Testis (tissue), 5 donors: Measurements from ENCODE around the gene MPND. TPM values are rescaled to one million over a fixed set of nuclear protein-coding genes. Genes with fewer than 3 reads are reported as not detected.
A peak's percentile ranks its signal among the peaks of the same experiment; 100 is the strongest.

Experiments used
- DNase-seq: peaks from one replicate; pipeline ENCODE4 v3.0.0-alpha.2; 2019
- H3K27ac ChIP-seq, 2 donors: fragments of 200-600 bp; sonication (generic); one replicate each; pipeline ENCODE4 v1.5.1; 2019
- H3K27me3 ChIP-seq: fragments of 200-600 bp; sonication (generic); one replicate; pipeline ENCODE4 v1.5.1; 2019
- H3K36me3 ChIP-seq: fragments of 200-600 bp; sonication (generic); one replicate; pipeline ENCODE4 v1.5.1; 2017; ENCODE audit warnings: low read depth; ENCODE audit errors: missing control alignments
- H3K4me1 ChIP-seq: fragments of 200-600 bp; sonication (generic); one replicate; pipeline ENCODE4 v1.5.1; 2019
- H3K4me3 ChIP-seq, 2 donors: fragments of 200-600 bp; sonication (generic); one replicate each; pipeline ENCODE4 v1.5.1; 2017 to 2019
- H3K9me3 ChIP-seq: fragments of 200-600 bp; sonication (generic); one replicate; pipeline ENCODE4 v1.5.1; 2017
- POLR2A ChIP-seq: fragments of 450-650 bp; IDR thresholded peaks from one replicate; pipeline ENCODE4 v1.6.1; 2017; ENCODE audit warnings: antibody characterized with exemption, mild to moderate bottlenecking, moderate library complexity
- WGBS, 2 donors: methylation state at CpG; one replicate each; pipeline ENCODE4 v1.1.5; 2018; 5-methylcytosine and 5-hydroxymethylcytosine counted together
- intact Hi-C: fragments of 100-400 bp; cut with DNase I; formaldehyde crosslinking; loops from one replicate; pipeline ENCODE4 v1.15.1; 2023; ENCODE audit warnings: low total_unique reads
- long read RNA-seq, 2 donors: transcript quantifications; one replicate each; lab custom pipeline, GENCODE V29; 2026
- polyA plus RNA-seq: library from polyadenylated mRNA; stranded (reverse); fragments of 350-450 nt; fragmentation: Illumina TruSeq; extraction: RNeasy Lipid Tissue Mini Kit (QIAGEN cat#74804); gene quantifications from one replicate; pipeline ENCODE4 v1.2.3, GENCODE V29; 2014; ENCODE audit warnings: low read depth, low replicate concordance; ENCODE audit not compliant: insufficient read depth
- total RNA-seq, 2 donors: library from RNA; depleted of rRNA; stranded (reverse); fragments of >200 nt; gene quantifications; one replicate each; pipeline ENCODE4 v1.2.3, GENCODE V29; 2016
- TF ChIP-seq, protein P1 (sequence below), 3 experiments: fragments of 450-650 bp in 2 of 3; fragments of 200-600 bp in 1 of 3; sonication (generic) in 1 of 3; IDR thresholded peaks; one replicate each; pipeline ENCODE4 v1.5.1; 2016 to 2019; ENCODE audit warnings: antibody characterized with exemption in 3 of 3, mild to moderate bottlenecking in 2 of 3, moderate library complexity in 1 of 3

MPND gene, protein sequence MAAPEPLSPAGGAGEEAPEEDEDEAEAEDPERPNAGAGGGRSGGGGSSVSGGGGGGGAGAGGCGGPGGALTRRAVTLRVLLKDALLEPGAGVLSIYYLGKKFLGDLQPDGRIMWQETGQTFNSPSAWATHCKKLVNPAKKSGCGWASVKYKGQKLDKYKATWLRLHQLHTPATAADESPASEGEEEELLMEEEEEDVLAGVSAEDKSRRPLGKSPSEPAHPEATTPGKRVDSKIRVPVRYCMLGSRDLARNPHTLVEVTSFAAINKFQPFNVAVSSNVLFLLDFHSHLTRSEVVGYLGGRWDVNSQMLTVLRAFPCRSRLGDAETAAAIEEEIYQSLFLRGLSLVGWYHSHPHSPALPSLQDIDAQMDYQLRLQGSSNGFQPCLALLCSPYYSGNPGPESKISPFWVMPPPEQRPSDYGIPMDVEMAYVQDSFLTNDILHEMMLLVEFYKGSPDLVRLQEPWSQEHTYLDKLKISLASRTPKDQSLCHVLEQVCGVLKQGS
- total RNA-seq (10 to 100 TPM in 1 of 2 donors, 1 to 10 TPM in 1; 9.1 to 13.3 TPM), polyA plus RNA-seq (14.3 TPM)
- long read RNA-seq, donor 1, partial matches to known transcripts = 0 of 1 reads
- long read RNA-seq, donor 1, other reads (novel, unspliced or antisense) = 0 of 1 reads
- long read RNA-seq, donor 2, partial matches to known transcripts = 0 of 2 reads
- long read RNA-seq, donor 2, other reads (novel, unspliced or antisense) = 0 of 2 reads

DNA sequence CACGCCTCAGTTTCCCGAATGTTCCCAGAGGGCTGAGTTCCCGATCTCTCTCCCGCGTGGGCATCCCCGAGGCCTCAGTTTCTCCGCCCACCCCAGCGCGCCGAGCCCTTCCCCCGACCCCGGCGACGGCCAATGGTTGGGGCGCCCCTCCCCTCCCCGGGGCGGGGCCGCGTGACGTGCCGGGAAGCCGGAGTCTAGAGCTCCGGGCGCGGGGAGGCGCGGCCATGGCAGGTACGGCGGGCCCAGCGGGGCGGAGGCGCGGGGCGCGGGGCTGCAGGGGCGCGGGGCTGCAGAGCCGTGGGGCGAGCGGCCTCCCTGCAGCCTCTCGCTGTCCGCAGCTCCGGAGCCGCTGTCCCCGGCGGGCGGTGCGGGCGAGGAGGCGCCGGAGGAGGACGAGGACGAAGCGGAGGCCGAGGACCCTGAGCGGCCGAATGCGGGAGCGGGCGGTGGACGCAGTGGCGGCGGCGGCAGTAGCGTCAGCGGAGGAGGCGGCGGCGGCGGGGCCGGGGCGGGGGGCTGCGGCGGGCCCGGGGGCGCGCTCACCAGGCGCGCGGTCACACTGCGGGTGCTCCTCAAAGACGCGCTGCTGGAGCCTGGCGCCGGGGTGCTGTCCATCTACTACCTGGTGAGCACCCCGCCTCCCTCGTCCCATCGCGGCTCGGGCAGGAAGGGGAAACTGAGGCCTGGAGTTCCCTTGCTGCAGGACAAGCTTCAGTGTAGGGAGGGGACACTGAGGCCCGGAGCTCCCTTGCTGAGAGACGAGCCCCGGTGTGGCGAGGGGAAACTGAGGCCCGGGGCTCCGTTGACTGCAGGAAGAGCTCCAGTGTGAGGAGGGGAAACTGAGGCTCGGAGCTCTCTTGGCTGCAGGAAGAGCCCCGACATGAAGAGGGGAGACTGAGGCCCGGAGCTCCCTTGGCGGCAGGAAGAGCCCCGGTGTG lies at the start of gene MPND:
TSS of gene MPND (plus strand) at position 193 of the 938 bp plus-strand sequence. CDS start at position 225, 32 bp downstream.
- intact Hi-C loops = no loop called here
- peak within 1 kb of the TSS; percentile 92 to 95 for H3K27ac ChIP-seq
- peaks cover 9% of the 10 kb centered on the region for H3K4me1 ChIP-seq
- 2 to 7% methylated on average over 54 to 58 of the region's 101 CpGs for WGBS, 2 donors
- H3K4me3 ChIP-seq = peak within 1 kb of the TSS; percentile 75 to 79
- no peaks in the 10 kb centered on the region for H3K9me3 ChIP-seq
- TF ChIP-seq, protein P1, sequence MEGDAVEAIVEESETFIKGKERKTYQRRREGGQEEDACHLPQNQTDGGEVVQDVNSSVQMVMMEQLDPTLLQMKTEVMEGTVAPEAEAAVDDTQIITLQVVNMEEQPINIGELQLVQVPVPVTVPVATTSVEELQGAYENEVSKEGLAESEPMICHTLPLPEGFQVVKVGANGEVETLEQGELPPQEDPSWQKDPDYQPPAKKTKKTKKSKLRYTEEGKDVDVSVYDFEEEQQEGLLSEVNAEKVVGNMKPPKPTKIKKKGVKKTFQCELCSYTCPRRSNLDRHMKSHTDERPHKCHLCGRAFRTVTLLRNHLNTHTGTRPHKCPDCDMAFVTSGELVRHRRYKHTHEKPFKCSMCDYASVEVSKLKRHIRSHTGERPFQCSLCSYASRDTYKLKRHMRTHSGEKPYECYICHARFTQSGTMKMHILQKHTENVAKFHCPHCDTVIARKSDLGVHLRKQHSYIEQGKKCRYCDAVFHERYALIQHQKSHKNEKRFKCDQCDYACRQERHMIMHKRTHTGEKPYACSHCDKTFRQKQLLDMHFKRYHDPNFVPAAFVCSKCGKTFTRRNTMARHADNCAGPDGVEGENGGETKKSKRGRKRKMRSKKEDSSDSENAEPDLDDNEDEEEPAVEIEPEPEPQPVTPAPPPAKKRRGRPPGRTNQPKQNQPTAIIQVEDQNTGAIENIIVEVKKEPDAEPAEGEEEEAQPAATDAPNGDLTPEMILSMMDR (IDR thresholded peaks at IDR 0.05) = no peak
- no peak for TF ChIP-seq POLR2A
- H3K36me3 ChIP-seq = no peaks in the 10 kb centered on the region
- DNase-seq = peak; percentile 96
- no peaks in the 10 kb centered on the region for H3K27me3 ChIP-seq

DNA sequence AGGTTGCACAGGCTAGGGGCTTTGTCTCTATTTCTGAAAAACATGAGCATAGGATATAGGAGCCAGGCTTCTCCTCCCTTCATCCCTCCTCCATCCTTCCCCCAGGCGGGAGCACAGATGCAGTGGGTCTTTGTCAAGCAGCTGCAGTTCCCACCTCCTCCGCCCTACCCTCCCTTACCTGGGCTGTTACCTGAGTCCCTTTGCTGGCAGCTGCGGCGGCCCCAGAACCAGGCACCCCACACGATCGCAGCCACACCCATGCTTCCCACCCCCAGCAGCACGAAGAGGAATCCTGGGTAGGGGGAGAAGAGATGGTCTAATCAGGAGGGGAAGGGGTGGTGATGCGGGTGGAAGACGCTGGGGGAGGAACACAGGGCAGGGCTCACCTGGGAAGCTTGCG lies 49.0 kb upstream of the MPND start:
- no peaks in the 10 kb centered on the region for H3K36me3 ChIP-seq
- no peaks in the 10 kb centered on the region for H3K9me3 ChIP-seq
- no peak overlapping the region for H3K27ac ChIP-seq
- 42 to 59% methylated on average over 8 to 10 of the region's 10 CpGs for WGBS, 2 donors
- intact Hi-C loops = no loop called here
- DNase-seq = no peak
- TF ChIP-seq, protein P1 (IDR thresholded peaks at IDR 0.05) = no peak
- TF ChIP-seq POLR2A = no peak
- H3K4me3 ChIP-seq = no peak overlapping the region
- H3K4me1 ChIP-seq = no peaks in the 10 kb centered on the region
- H3K27me3 ChIP-seq = no peaks in the 10 kb centered on the region

DNA sequence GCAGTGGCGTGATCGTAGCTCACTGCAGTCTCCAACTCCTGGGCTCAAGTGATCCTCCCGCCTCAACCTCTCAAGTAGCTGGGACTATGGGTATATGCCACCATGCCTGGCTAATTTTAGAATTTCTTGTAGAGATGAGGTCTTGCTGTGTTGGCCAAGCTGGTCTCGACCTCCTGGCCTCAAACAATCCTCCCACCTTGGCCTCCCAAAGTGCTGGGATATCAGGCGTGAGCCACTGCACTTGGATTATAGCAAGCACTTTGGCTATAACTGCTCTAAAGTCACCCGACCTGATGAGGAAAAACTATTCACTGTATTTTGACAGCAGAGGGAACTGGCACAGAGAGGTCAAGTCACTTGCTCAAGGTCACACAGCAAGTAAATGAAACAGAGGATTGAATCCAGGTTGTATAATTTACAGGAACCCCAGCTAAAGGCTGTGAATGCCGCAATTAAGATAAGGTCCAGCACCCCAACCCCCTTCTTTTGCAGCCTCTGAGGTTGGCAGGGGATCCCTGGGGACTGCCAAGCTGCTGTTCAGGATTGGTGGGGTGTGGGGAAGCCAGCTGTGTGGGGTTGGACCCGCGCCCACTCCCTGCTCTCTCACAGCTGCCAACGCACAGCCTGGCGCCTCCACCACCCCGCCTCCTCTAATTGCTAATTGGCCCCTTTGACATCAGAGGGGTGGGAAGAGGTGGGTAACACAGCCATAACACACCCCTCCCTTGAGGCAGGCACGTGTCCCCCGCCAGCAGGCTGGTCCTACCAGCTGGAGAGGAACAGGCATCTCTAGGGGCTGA lies 47.2 kb upstream of the MPND start:
- no peaks in the 10 kb centered on the region for H3K27me3 ChIP-seq
- H3K36me3 ChIP-seq = no peaks in the 10 kb centered on the region
- TF ChIP-seq, protein P1 (IDR thresholded peaks at IDR 0.05) = no peak
- TF ChIP-seq POLR2A = no peak
- H3K4me1 ChIP-seq = no peaks in the 10 kb centered on the region
- H3K9me3 ChIP-seq = no peaks in the 10 kb centered on the region
- DNase-seq = no peak
- 60 to 61% methylated on average over 12 to 14 of the region's 14 CpGs for WGBS, 2 donors
- H3K27ac ChIP-seq = no peak overlapping the region
- no peak overlapping the region for H3K4me3 ChIP-seq
- intact Hi-C loops = no loop called here
